Upper lobe of right lung (tissue), 1 donor: ENCODE measurements around the gene FREY1. TPM values are rescaled to one million over a fixed set of nuclear protein-coding genes. Genes with fewer than 3 reads are reported as not detected.
A peak's percentile ranks its signal among the peaks of the same experiment; 100 is the strongest.

Source experiments
- ATAC-seq: fragments of 200-7000 bp; cut with Tn5 transposase; one replicate; pipeline ENCODE4 v1.9.1; 2020; ENCODE audit warnings: mild to moderate bottlenecking, moderate library complexity
- DNase-seq: peaks from one replicate; pipeline ENCODE4 v3.0.0-alpha.2; 2020
- H3K27ac ChIP-seq: fragments of 200-600 bp; one replicate; pipeline ENCODE4 v1.8.0; 2022
- H3K27me3 ChIP-seq: fragments of 200-600 bp; one replicate; pipeline ENCODE4 v1.8.0; 2022; ENCODE audit warnings: mild to moderate bottlenecking
- H3K36me3 ChIP-seq: fragments of 200-600 bp; one replicate; pipeline ENCODE4 v1.8.0; 2022
- H3K4me1 ChIP-seq: fragments of 200-600 bp; one replicate; pipeline ENCODE4 v1.8.0; 2022
- H3K4me3 ChIP-seq: fragments of 200-600 bp; one replicate; pipeline ENCODE4 v1.8.0; 2022; ENCODE audit warnings: mild to moderate bottlenecking
- H3K9me3 ChIP-seq: fragments of 200-600 bp; one replicate; pipeline ENCODE4 v1.8.0; 2022
- intact Hi-C: fragments of 100-400 bp; cut with DNase I; formaldehyde crosslinking; loops from one replicate; pipeline ENCODE4 v1.11.0; 2022
- total RNA-seq: library from RNA; stranded (reverse); fragmentation: NEBNext Ultra II Directional; extraction: Animal tissue kit (Norgen Biotek cat#: 25700); gene quantifications from one replicate; pipeline ENCODE4 v1.2.1, GENCODE V29; 2021
- TF ChIP-seq, protein P1 (sequence below): fragments of 200-600 bp; IDR thresholded peaks from one replicate; pipeline ENCODE4 v1.8.0; 2022; ENCODE audit warnings: antibody characterized with exemption
- donor health status: DM: no; HTN: yes; CAD: no; lungs with severe emphysema.

FREY1 gene
- total RNA-seq, 1 donor from 2014 or later, result 0.75 TPM

DNA sequence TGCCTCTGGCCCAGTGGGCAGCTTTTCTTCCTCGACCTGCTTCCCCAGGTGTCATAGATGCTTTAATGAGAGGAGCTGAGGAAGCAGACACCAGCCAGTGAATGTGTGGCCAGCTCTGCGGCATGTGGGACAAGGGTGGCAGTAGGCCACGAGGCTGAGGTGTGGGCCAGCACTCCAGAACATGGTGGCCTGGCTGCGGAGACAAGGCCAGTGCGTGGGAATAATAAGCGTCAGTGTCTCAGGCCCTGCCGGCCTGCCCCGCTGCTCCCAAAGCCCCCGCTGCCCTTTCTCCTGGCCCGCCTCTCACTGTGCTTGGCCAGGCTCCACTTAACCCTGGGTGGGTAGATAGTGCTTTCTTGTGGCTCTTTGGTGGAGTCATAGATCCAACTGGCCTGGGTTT, 19.5 kb downstream of the FREY1 start:
- no peak for DNase-seq
- no peak for ATAC-seq
- Histone ChIP-seq H3K4me1 (peaks cover 4% of the 10 kb centered on the region), H3K9me3 (no peaks in the 10 kb centered on the region), H3K36me3 (no peaks in the 10 kb centered on the region), H3K27ac (no peak overlapping the region), H3K4me3 (no peak overlapping the region), H3K27me3 (no peaks in the 10 kb centered on the region)
- TF ChIP-seq, protein P1, sequence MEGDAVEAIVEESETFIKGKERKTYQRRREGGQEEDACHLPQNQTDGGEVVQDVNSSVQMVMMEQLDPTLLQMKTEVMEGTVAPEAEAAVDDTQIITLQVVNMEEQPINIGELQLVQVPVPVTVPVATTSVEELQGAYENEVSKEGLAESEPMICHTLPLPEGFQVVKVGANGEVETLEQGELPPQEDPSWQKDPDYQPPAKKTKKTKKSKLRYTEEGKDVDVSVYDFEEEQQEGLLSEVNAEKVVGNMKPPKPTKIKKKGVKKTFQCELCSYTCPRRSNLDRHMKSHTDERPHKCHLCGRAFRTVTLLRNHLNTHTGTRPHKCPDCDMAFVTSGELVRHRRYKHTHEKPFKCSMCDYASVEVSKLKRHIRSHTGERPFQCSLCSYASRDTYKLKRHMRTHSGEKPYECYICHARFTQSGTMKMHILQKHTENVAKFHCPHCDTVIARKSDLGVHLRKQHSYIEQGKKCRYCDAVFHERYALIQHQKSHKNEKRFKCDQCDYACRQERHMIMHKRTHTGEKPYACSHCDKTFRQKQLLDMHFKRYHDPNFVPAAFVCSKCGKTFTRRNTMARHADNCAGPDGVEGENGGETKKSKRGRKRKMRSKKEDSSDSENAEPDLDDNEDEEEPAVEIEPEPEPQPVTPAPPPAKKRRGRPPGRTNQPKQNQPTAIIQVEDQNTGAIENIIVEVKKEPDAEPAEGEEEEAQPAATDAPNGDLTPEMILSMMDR, result no peak
- intact Hi-C loops, result no loop called here

DNA sequence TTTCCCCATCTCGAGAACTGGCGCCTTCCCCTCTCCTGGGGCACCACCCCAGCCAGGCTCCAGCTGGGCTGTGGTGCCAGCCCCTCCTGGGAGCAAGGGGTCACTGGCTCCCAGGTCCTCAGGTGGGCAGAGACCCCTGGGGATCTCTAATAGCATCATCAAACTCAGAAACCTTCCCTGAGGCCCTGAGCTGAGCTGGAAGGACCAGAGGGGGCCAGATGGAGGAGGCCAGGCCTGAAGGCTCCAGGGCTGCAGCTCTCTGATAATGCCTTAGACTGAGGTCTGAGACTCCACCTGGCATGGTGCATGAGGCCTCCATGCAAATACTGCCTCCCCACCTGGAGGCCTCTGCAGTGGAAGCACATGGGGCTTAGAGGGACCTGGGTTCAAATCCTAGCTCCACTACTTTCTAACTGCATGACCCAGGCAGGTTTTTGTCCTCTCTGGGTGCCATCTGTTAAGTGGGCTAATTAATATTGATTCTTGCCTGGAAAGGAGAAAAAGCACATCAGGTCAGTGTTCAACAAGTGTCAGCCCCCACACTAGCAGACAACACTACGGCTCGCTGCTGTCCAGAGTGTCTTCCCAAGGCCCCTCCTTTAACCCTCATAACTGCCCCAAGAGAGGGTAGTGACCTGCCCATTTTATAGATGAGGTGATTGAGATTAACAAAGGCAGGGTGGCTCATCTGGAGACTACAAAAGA, 20.1 kb downstream of the FREY1 start:
- Histone ChIP-seq H3K9me3 (no peaks in the 10 kb centered on the region), H3K4me3 (no peak overlapping the region), H3K36me3 (no peaks in the 10 kb centered on the region), H3K4me1 (peaks cover 4% of the 10 kb centered on the region), H3K27ac (no peak overlapping the region), H3K27me3 (no peaks in the 10 kb centered on the region)
- DNase-seq (no peak), ATAC-seq (no peak)
- TF ChIP-seq, protein P1, result no peak
- intact Hi-C loops, result no loop called here

DNA sequence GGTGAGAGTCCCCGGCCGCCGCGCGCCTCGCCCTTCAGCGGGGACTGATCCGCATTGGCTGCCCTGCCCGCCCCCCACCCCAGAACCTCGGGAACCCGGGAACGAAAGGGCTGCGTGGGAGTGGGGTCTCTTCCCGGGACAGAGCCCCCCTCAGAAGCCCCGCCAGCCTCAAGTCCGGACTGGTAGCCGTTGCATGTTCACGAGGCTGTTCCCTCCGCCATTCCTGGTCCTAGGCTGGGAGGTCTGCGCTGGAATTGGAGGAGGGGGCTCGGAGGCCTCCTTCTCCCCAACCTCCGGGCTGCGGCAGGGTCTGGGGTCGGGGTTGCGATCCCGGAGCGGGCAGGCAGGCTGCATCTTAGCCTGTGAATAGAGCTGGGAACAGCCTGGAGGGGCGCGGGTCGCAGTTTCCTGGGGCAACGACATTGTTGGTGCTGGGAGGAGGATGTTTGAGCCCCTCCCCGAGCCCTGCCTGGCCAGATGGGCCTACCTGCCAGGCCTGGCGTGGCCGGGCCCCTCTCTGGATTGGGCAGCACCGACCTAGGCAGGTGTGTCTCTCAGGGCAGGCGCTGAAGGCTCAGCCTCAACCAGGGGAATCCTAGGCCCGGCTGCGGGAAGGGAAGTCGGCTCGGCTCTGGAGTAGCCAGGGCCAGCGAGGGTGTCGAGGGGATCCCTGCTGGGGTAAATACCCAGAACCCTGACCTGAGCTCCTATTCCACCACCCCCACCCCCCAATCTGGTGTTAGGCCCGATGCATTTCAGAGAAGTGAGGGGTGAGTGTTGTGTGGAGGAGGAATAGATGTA, 20.9 kb downstream of the FREY1 start:
- peak overlapping the region; percentile 45 for H3K4me3 ChIP-seq
- intact Hi-C loops, result no loop called here
- H3K27ac ChIP-seq, result no peak overlapping the region
- no peak for DNase-seq
- no peaks in the 10 kb centered on the region for H3K27me3 ChIP-seq
- H3K36me3 ChIP-seq, result peaks cover 3% of the 10 kb centered on the region
- TF ChIP-seq, protein P1, result no peak
- no peaks in the 10 kb centered on the region for H3K9me3 ChIP-seq
- no peak for ATAC-seq
- peaks cover 4% of the 10 kb centered on the region for H3K4me1 ChIP-seq

DNA sequence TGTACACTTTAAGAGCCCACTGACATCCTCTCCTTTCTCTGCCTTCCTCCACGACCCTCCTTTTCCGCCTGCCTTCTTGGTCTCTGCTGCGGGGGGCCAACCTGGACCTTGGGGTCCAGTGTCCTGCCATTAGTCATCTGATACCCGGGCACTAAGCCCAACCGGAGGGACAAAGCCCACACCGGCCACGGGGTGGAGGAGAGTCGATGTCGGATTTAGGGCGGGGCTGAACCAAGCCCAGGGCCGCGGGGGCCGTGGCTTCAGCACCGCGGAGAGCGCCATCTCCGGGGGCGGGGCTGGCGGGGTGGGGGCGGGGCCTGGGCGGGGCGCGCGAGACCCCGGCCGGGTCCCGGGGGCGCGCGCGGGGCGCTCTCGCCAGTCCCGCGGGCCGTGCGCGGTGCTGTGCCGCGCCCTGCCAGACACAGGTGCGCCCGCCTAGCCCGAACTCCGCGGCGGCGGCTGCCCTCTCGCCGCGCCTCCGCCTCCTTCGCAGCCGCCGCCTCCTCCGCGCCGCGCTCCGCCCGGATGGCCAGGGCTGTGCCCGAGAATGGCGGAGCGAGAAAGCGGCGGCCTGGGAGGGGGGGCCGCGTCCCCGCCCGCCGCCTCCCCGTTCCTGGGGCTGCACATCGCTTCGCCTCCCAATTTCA, 21.7 kb downstream of the FREY1 start, which contains the start of gene MAPK8IP1:
Gene MAPK8IP1 (plus strand): TSS at position 378 of the 647 bp plus-strand sequence. CDS start 170 bp downstream, at position 548.
- ATAC-seq (peak; percentile 83), DNase-seq (no peak)
- TF ChIP-seq, protein P1, result no peak
- peaks cover 10% of the 10 kb centered on the region for H3K36me3 ChIP-seq
- no peaks in the 10 kb centered on the region for H3K27me3 ChIP-seq
- H3K4me3 ChIP-seq, result peak within 1 kb of the TSS; percentile 45
- intact Hi-C loops, result no loop called here
- H3K27ac ChIP-seq, result no peak within 1 kb of the TSS
- H3K9me3 ChIP-seq, result no peaks in the 10 kb centered on the region
- H3K4me1 ChIP-seq, result peaks cover 4% of the 10 kb centered on the region

DNA sequence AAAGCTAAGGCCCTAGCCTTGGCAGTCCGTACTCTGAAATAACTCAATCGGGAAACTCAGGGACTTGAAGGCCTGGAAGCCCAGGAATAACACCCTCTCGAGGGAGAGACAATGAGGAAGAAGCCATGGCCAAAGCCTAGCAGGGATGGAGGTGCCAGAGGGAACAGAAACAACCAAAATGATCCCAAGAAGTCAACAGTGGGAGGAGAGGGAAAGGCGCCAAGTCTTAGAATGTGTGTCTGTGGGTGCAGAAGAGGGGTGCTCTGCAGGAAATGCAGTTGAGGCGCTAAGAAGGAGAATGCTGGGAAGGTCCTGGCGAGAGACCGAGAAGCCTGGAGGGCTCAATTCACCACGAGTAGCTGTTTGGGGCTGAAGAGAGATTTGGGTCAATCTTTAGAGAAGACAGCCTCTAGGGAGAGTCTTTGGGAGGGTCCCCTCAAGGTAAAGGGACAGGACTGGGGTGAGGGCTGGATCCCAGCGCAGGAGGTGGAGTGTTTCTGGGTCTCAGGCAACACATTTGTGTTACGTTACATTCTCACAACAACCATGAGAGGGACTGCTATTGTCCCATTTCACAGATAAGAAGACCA, 22.4 kb downstream of the FREY1 start:
- Histone ChIP-seq H3K27ac (no peak overlapping the region), H3K27me3 (no peaks in the 10 kb centered on the region), H3K4me1 (peaks cover 4% of the 10 kb centered on the region), H3K36me3 (peaks cover 16% of the 10 kb centered on the region), H3K4me3 (peak overlapping the region; percentile 30), H3K9me3 (no peaks in the 10 kb centered on the region)
- DNase-seq (no peak), ATAC-seq (no peak)
- intact Hi-C loops, result no loop called here
- TF ChIP-seq, protein P1, result no peak
